ENCODE measurements around the gene ACP6.
"Not testable (repeated sequence)": the region's sequence is repeated elsewhere in the genome, so short reads cannot be mapped to it uniquely, and the experiment has no call there.

ACP6 gene

DNA sequence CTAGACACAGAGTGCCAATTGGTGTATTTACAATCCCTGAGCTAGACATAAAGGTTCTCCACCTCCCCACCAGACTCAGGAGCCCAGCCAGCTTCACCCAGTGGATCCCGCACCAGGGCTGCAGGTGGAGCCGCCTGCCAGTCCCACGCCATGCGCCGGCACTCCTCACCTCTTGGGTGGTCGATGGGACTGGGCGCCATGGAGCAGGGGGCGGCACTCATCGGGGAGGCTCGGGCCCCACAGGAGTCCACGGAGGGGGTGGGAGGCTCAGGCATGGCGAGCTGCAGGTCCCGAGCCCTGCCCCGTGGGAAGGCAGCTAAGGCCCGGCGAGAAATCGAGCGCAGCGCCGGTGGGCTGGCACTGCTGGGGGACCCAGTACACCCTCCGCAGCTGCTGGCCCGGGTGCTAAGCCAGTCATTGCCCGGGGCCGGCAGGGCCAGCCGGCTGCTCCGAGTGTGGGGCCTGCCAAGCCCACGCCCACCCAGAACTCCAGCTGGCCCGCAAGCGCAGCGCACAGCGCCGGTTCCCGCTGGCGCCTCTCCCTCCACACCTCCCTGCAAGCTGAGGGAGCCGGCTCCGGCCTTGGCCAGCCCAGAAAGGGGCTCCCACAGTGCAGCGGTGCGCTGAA is 10.4 kb upstream of the ACP6 start:
- not testable (repeated sequence) for H3K27ac ChIP-seq (ENCODE audit: low read depth, low read length); H3K36me3 ChIP-seq (ENCODE audit: insufficient read depth, low read length); H3K79me2 ChIP-seq (ENCODE audit: control insufficient read depth, insufficient read depth, low read length, unreplicated experiment); H2AFZ ChIP-seq (ENCODE audit: low read length, unreplicated experiment); H3K27me3 ChIP-seq (ENCODE audit: insufficient read depth, low read length); H3K4me3 ChIP-seq (ENCODE audit: low read depth, low read length)
- peaks cover 13% of the 10 kb centered on the region for H3K4me1 ChIP-seq (ENCODE audit: control insufficient read depth, insufficient read depth, low read length, unreplicated experiment)

DNA sequence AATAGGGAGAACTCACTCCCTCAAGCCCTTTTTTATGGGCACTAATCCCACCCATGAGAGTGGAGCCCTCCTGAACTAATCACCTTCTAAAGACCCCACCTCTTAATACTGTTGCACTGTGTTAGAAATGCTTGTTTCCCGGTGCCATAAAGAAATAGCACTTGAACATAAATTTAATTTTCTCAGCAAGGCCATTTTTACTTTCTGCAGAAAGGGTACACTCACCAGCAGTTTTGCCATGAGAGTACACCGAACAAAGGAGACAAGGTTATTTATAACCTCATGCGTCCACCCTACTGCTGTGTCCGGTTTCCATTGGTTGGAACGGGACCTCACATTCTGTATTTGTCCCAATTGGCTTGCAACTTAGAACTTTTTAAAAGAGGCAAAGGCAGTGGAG is 7.4 kb upstream of the ACP6 start:
- H3K27ac ChIP-seq (ENCODE audit: low read depth, low read length): peak overlapping the region; percentile 89; the same call in 1 of the 2 replicates
- peaks cover 38% of the 10 kb centered on the region for H3K4me1 ChIP-seq (ENCODE audit: control insufficient read depth, insufficient read depth, low read length, unreplicated experiment)
- H3K4me3 ChIP-seq (ENCODE audit: low read depth, low read length); H3K36me3 ChIP-seq (ENCODE audit: insufficient read depth, low read length); H2AFZ ChIP-seq (ENCODE audit: low read length, unreplicated experiment); H3K27me3 ChIP-seq (ENCODE audit: insufficient read depth, low read length); H3K79me2 ChIP-seq (ENCODE audit: control insufficient read depth, insufficient read depth, low read length, unreplicated experiment): not testable (repeated sequence)

DNA sequence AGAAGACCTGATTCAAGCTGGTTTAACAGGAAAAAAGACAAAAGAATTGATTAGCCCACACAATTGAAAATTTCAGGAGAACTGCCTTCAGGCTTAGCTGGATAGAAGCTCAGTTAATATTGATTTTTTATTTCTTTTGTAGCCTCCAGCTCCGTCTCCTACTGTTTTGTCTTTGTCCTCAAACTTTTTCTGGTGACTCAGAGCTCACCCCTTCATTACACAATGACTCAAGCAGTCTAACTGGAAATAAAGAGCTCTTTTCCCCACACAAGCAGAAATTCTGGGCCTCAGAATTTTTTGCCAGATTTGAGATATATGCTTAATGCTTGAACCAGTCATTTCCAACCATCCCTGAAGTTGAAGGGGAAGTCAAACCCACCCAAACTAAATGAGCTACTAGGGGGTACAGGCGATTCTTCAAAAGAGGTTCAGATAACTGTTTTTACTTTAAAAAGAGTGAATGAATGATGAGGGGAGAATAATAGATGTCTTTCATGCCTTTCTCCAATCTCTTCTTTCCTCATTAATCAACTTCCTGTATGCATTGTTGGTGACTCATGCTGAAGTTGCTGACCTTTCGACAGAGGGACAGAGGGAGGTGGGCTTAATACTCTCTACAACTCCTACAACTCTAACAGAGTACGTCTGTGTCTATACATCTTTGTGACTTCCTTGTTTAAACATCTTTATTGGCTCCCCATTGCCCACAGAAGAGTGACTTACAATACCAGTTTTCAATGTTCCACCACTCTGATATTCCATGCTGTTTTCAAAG is 6.2 kb upstream of the ACP6 start:
- no peaks in the 10 kb centered on the region for H3K27me3 ChIP-seq (ENCODE audit: insufficient read depth, low read length)
- peak overlapping the region; percentile 41 for H3K4me3 ChIP-seq (ENCODE audit: low read depth, low read length)
- peak overlapping the region; percentile 89 for H3K27ac ChIP-seq (ENCODE audit: low read depth, low read length)
- H3K4me1 ChIP-seq (ENCODE audit: control insufficient read depth, insufficient read depth, low read length, unreplicated experiment): peaks cover 38% of the 10 kb centered on the region
- H3K79me2 ChIP-seq (ENCODE audit: control insufficient read depth, insufficient read depth, low read length, unreplicated experiment): no peaks in the 10 kb centered on the region
- no peaks in the 10 kb centered on the region for H3K36me3 ChIP-seq (ENCODE audit: insufficient read depth, low read length)
- peak overlapping the region; percentile 48 for H2AFZ ChIP-seq (ENCODE audit: low read length, unreplicated experiment)

DNA sequence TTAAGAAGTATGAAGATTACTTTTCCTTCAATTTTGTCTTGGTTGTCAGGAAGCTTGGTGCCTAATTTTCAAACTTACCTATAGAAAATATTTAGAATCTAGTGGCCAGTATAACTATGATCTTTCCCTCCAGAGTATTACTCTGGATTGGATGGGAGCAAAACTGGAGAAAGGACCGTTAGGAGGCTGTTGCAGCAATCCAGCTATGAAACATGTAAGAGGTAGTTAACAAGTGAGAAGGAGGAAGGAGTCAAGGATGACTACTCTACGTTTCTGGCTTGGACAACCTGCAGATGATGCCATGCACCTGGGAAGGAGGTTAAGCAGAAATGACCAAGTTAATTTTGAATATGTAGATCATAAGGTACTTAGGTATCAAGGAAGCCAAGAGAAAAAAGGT is 3.5 kb upstream of the ACP6 start:
- Histone ChIP-seq H3K36me3 (ENCODE audit: insufficient read depth, low read length) (no peaks in the 10 kb centered on the region), H3K4me3 (ENCODE audit: low read depth, low read length) (no peak overlapping the region), H2AFZ (ENCODE audit: low read length, unreplicated experiment) (no peak overlapping the region), H3K27ac (ENCODE audit: low read depth, low read length) (no peak overlapping the region), H3K79me2 (ENCODE audit: control insufficient read depth, insufficient read depth, low read length, unreplicated experiment) (peaks cover 8% of the 10 kb centered on the region), H3K27me3 (ENCODE audit: insufficient read depth, low read length) (no peaks in the 10 kb centered on the region), H3K4me1 (ENCODE audit: control insufficient read depth, insufficient read depth, low read length, unreplicated experiment) (peaks cover 40% of the 10 kb centered on the region)

DNA sequence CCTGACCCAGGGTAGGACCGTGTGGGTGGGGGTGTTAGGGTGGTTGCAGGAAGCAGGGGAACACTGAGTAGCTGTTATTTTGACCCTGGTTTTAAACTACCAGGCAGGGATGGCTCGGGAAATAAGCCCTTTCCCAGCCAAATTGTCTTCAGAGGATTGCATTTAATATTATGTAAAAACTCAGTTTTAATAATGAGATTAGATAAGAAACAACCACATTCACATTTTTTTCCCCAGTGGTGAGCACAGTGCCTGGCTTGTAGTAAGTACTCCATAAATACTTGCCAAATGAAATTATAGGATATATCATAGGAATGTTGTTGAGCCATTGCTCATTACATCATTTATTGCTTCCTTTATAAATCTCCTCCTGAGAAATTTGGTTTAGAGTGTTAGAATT is 3.1 kb upstream of the ACP6 start:
- H2AFZ ChIP-seq (ENCODE audit: low read length, unreplicated experiment): no peak overlapping the region
- H3K36me3 ChIP-seq (ENCODE audit: insufficient read depth, low read length): no peaks in the 10 kb centered on the region
- H3K79me2 ChIP-seq (ENCODE audit: control insufficient read depth, insufficient read depth, low read length, unreplicated experiment): peaks cover 11% of the 10 kb centered on the region
- H3K27ac ChIP-seq (ENCODE audit: low read depth, low read length): no peak overlapping the region
- H3K4me3 ChIP-seq (ENCODE audit: low read depth, low read length): no peak overlapping the region
- no peaks in the 10 kb centered on the region for H3K27me3 ChIP-seq (ENCODE audit: insufficient read depth, low read length)
- H3K4me1 ChIP-seq (ENCODE audit: control insufficient read depth, insufficient read depth, low read length, unreplicated experiment): peaks cover 43% of the 10 kb centered on the region

DNA sequence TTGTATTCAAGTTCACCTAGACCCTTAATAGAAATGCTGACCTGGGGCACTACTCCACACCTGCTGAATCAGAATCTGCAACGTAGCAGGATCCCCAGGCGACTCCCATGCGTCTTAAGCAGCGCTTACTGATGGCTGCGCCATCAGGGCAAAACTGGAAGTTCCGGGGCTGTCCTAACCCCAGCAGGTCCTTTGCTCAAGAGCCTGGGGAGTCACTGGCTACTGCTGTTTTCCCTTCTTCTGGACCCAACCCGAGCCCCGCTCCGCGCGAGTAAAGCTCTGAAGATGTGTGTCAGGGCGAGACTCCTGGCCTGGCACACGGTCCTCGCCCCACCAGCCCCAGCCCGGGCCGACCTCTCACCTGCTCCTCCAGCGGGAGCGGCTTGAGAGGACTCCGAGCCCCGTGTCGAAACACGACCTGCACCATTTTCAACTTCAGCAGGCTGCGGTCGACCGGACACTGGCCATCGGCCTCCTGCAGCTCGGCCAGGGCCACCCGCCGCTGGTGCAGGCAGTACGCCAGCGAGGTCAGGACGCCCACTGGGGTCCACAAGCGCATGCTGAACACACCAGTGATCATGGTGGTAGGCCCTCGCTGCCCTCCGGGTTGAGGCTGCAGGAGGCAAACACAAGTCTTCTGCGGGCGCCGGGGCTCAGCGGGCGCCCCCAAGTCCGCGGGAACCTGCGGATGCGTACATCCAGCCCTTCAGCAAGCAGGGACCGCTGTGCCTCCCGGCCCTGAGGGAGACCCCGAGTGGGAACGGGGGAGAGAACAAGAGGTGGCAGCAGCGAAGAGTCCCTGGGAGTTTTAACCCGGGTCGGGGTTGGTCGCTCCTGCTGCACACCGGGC is 630 bp downstream of the ACP6 start:
- no peaks in the 10 kb centered on the region for H3K27me3 ChIP-seq (ENCODE audit: insufficient read depth, low read length)
- H3K36me3 ChIP-seq (ENCODE audit: insufficient read depth, low read length): no peaks in the 10 kb centered on the region
- peak overlapping the region; percentile 91 for H3K4me3 ChIP-seq (ENCODE audit: low read depth, low read length)
- H3K4me1 ChIP-seq (ENCODE audit: control insufficient read depth, insufficient read depth, low read length, unreplicated experiment): peaks cover 21% of the 10 kb centered on the region
- H2AFZ ChIP-seq (ENCODE audit: low read length, unreplicated experiment): peak overlapping the region; percentile 84
- peaks cover 36% of the 10 kb centered on the region for H3K79me2 ChIP-seq (ENCODE audit: control insufficient read depth, insufficient read depth, low read length, unreplicated experiment)
- no peak overlapping the region for H3K27ac ChIP-seq (ENCODE audit: low read depth, low read length)

DNA sequence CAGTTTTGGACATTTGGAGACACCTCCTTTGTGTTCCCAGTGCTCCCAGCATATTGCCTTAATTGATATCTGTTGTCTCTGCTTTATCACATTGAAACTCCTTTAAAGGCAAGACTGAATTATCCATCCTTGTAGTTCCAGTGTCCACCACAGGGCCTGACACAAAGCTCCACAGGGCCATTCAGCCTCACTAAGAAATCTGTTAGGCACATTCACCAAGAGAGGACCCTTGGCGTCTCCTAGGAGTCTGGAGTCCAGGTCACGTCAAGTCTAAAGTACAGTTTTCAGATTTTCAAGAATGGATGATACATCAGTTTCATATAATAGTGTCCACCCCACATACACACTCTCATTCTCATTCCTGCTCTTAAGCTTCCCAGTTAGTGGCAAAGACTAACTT is 4.8 kb downstream of the ACP6 start:
- Histone ChIP-seq H3K4me3 (ENCODE audit: low read depth, low read length) (no peak overlapping the region), H3K79me2 (ENCODE audit: control insufficient read depth, insufficient read depth, low read length, unreplicated experiment) (peaks cover 36% of the 10 kb centered on the region), H2AFZ (ENCODE audit: low read length, unreplicated experiment) (no peak overlapping the region), H3K27me3 (ENCODE audit: insufficient read depth, low read length) (no peaks in the 10 kb centered on the region), H3K4me1 (ENCODE audit: control insufficient read depth, insufficient read depth, low read length, unreplicated experiment) (peaks cover 15% of the 10 kb centered on the region), H3K27ac (ENCODE audit: low read depth, low read length) (no peak overlapping the region), H3K36me3 (ENCODE audit: insufficient read depth, low read length) (peaks cover 8% of the 10 kb centered on the region; the same call in 1 of the 2 replicates)

DNA sequence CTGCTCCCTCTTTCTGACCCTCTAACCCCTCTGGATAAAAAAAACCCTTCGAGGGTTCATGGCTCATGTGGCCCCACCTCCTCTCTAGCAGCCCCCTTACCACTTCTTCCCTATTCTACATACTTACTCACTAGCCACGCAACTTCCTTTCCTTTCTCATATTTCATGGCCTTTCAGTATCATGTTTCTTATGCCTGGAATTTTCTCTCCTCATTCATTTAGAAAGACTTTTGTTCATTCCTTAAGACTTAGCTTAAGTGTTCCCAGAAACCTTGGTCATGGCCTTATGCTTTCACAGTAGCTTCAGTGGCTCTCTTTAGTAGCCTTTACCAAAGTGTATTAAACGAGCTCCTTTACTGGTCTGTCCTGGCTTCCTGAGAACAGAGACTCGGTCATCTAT is 6.1 kb downstream of the ACP6 start:
- Histone ChIP-seq H2AFZ (ENCODE audit: low read length, unreplicated experiment) (no peak overlapping the region), H3K4me1 (ENCODE audit: control insufficient read depth, insufficient read depth, low read length, unreplicated experiment) (peaks cover 15% of the 10 kb centered on the region), H3K4me3 (ENCODE audit: low read depth, low read length) (no peak overlapping the region), H3K27ac (ENCODE audit: low read depth, low read length) (no peak overlapping the region), H3K79me2 (ENCODE audit: control insufficient read depth, insufficient read depth, low read length, unreplicated experiment) (peaks cover 32% of the 10 kb centered on the region), H3K36me3 (ENCODE audit: insufficient read depth, low read length) (peaks cover 8% of the 10 kb centered on the region; the same call in 1 of the 2 replicates), H3K27me3 (ENCODE audit: insufficient read depth, low read length) (no peaks in the 10 kb centered on the region)

DNA sequence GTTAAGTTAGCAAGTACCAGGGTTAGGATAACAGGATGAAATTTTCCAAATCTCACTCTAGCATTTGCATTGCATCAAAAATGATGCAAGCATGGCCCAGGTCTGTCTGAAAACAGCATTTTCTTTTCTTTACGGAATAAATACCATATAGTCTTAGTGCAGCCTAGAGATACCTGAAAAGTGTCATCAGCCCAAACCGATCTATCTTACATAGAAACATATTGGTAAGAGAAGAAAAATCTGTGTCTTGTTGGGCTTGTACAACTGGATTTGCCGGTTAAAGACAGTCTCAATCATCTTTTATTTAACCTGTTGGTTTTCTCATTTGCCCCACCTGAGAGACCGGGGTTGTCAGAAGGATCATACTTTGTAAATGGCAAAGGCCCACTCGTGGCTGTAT is 15.8 kb downstream of the ACP6 start:
- Histone ChIP-seq H3K27me3 (ENCODE audit: insufficient read depth, low read length) (no peaks in the 10 kb centered on the region), H3K4me3 (ENCODE audit: low read depth, low read length) (no peak overlapping the region), H3K36me3 (ENCODE audit: insufficient read depth, low read length) (peaks cover 8% of the 10 kb centered on the region; the same call in 1 of the 2 replicates), H2AFZ (ENCODE audit: low read length, unreplicated experiment) (no peak overlapping the region), H3K79me2 (ENCODE audit: control insufficient read depth, insufficient read depth, low read length, unreplicated experiment) (no peaks in the 10 kb centered on the region), H3K27ac (ENCODE audit: low read depth, low read length) (no peak overlapping the region), H3K4me1 (ENCODE audit: control insufficient read depth, insufficient read depth, low read length, unreplicated experiment) (no peaks in the 10 kb centered on the region)

DNA sequence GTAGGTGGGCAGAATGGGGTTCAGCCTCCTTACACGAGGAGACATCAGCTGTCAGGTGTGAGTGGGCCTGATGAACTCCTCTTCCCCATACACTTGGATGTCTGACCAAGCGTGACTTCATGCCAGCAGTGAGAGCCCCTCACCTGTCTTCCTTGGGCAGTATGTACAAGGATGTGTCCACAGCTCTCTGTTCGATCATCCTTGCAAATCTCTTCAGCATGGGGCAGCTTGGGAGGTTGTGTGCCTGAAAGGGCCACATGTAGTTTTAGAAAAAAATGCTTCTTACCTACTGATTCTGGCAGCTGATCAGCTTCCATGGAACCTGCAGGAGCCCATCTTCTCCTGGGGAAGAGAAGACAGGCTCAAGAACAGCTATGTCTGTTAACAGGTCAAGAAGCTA is 18.0 kb downstream of the ACP6 start:
- Histone ChIP-seq H3K27me3 (ENCODE audit: insufficient read depth, low read length) (no peaks in the 10 kb centered on the region), H3K4me1 (ENCODE audit: control insufficient read depth, insufficient read depth, low read length, unreplicated experiment) (no peaks in the 10 kb centered on the region), H3K27ac (ENCODE audit: low read depth, low read length) (no peak overlapping the region), H3K4me3 (ENCODE audit: low read depth, low read length) (no peak overlapping the region), H3K36me3 (ENCODE audit: insufficient read depth, low read length) (0 out of 2 replicates have a peak, but pooled peaks cover 2% of the 10 kb centered on the region), H2AFZ (ENCODE audit: low read length, unreplicated experiment) (no peak overlapping the region), H3K79me2 (ENCODE audit: control insufficient read depth, insufficient read depth, low read length, unreplicated experiment) (no peaks in the 10 kb centered on the region)
